SU-DHL-6 (cell line): ENCODE data around the gene RCOR2.

ENCODE experiments used
- H2AFZ ChIP-seq: fragments of 200-600 bp; sonication (generic); 2 replicates; pipeline ENCODE4 v1.6.1; 2014; ENCODE audit warnings: low read depth, mild to moderate bottlenecking, moderate library complexity, mixed read lengths, antibody characterized with exemption, low read length; ENCODE audit not compliant: severe bottlenecking
- H3F3A ChIP-seq: fragments of 200-600 bp; shearing (Covaris generic); 2 replicates; pipeline ENCODE4 v1.6.0; 2016; ENCODE audit warnings: antibody characterized with exemption, mild to moderate bottlenecking; ENCODE audit not compliant: insufficient read depth
- H3K27ac ChIP-seq: fragments of 200-600 bp; sonication (generic); 2 replicates; pipeline ENCODE4 v1.5.1; 2016; ENCODE audit warnings: low read depth, mild to moderate bottlenecking, low read length, moderate library complexity, mixed read lengths
- H3K27me3 ChIP-seq: fragments of 200-600 bp; sonication (generic), shearing (Covaris generic); 2 replicates; pipeline ENCODE4 v1.6.0; 2014; ENCODE audit warnings: mild to moderate bottlenecking, low read length
- H3K36me3 ChIP-seq: fragments of 200-600 bp; sonication (generic); 2 replicates; pipeline ENCODE4 v1.6.1; 2014; ENCODE audit warnings: mild to moderate bottlenecking, low read length, mixed read lengths
- H3K4me2 ChIP-seq: fragments of 300-600, 200-600 bp; shearing (Covaris generic), sonication (generic); 2 replicates; pipeline ENCODE4 v1.6.0; 2014; ENCODE audit warnings: low read length, low read depth, mild to moderate bottlenecking; ENCODE audit not compliant: poor library complexity, severe bottlenecking
- H3K4me3 ChIP-seq: fragments of 200-600 bp; sonication (generic); 2 replicates; pipeline ENCODE4 v1.5.1; 2014; ENCODE audit warnings: antibody characterized with exemption, low read length, mild to moderate bottlenecking, mixed read lengths; ENCODE audit not compliant: insufficient read depth, poor library complexity, severe bottlenecking
- H3K79me2 ChIP-seq: fragments of 200-600 bp; sonication (generic); 2 replicates; pipeline ENCODE4 v1.6.1; 2014; ENCODE audit warnings: mild to moderate bottlenecking, low read length, moderate library complexity; ENCODE audit not compliant: insufficient read depth
- H3K9ac ChIP-seq: fragments of 200-600 bp; sonication (generic); 2 replicates; pipeline ENCODE4 v1.7.0; 2014; ENCODE audit warnings: mild to moderate bottlenecking, low read length
- H3K9me2 ChIP-seq: fragments of 200-600 bp; sonication (generic); replicated peaks from 2 replicates; pipeline ENCODE4 v1.6.1; 2014; ENCODE audit warnings: low read length; ENCODE audit not compliant: insufficient read depth
- H3K9me3 ChIP-seq: fragments of 200-600 bp; sonication (generic); 2 replicates; pipeline ENCODE4 v1.6.1; 2014; ENCODE audit warnings: low read length, mixed read lengths; ENCODE audit not compliant: insufficient read depth
- H4K20me1 ChIP-seq: fragments of 200-600 bp; sonication (generic); 2 replicates; pipeline ENCODE4 v1.6.1; 2014; ENCODE audit warnings: low read depth, mild to moderate bottlenecking, antibody characterized with exemption, low read length, moderate library complexity, mixed read lengths
- EZH2phosphoT487 ChIP-seq: fragments of 200-600 bp; sonication (generic), shearing (Covaris generic); conservative IDR thresholded peaks from 2 replicates; pipeline ENCODE4 v1.6.1; 2018; ENCODE audit warnings: mild to moderate bottlenecking, antibody characterized with exemption, low read length, moderate library complexity, mixed read lengths
- TF ChIP-seq, protein P1 (sequence below): fragments of 200-600 bp; sonication (generic); IDR thresholded peaks from one replicate; pipeline ENCODE4 v1.5.1; 2017; ENCODE audit warnings: antibody characterized with exemption, mild to moderate bottlenecking, low read length, moderate library complexity; ENCODE audit not compliant: insufficient read depth, poor library complexity, severe bottlenecking

The RCOR2 gene

DNA sequence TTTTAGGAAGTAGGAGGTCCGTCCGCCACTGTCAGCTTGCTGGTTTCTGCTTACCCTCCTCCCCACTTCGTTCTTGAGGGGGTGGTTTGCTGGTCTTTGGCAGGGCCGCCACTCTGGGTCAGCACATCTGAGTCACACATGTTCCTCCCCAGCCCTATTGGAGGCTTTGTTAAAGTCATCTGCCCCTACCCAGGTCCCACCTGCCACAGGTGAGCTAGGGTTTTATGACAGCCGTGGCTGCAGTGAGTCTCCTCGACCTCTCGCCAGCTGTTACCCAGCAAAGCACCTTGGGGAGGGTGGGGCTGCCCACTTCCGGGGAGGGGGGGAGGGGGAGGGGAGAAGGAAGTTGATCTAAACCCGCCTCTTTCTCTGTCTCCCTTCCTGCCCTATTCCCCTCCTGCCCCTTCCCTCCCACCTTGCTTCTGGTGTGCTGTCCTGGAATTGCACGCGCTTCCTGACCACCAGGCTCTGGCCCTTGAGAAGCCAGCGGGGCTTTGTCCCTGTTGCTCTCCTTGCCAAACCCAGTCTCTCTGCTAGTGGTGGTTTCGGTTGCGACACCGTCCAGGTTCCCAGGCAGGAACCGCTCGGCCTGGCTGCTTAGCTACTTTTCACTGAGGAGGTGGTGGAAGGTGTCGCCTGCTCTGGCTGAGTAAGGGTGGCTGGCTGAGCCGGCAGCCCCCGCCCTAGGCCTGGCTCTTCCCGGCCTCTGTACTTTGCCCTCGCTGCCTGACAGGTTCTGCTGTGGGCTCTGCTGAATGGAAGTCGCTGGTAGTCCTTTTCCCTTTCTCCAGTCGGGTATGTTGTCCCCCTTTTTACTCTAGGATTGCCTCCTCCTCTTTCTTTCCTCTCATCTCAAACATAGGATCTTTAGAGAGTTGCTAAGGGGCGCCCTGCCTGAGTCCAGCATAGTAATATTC, 28.5 kb downstream of the RCOR2 start:
- Histone ChIP-seq H3K4me2 (no peak overlapping the region), H3K27ac (0 out of 2 replicates have a peak overlapping the region, but pooled peaks have one; percentile 12), H3K9me2 (no peaks in the 10 kb centered on the region), H2AFZ (no peak overlapping the region), H3K9me3 (no peaks in the 10 kb centered on the region), H3K79me2 (peaks cover 75% of the 10 kb centered on the region), H3K36me3 (no peaks in the 10 kb centered on the region), H3K4me3 (no peak overlapping the region), H3K9ac (no peak overlapping the region), H3F3A (no peaks in the 10 kb centered on the region), H4K20me1 (peaks cover 3% of the 10 kb centered on the region; the same call in 1 of the 2 replicates), H3K27me3 (no peaks in the 10 kb centered on the region)
- TF ChIP-seq, protein P1, sequence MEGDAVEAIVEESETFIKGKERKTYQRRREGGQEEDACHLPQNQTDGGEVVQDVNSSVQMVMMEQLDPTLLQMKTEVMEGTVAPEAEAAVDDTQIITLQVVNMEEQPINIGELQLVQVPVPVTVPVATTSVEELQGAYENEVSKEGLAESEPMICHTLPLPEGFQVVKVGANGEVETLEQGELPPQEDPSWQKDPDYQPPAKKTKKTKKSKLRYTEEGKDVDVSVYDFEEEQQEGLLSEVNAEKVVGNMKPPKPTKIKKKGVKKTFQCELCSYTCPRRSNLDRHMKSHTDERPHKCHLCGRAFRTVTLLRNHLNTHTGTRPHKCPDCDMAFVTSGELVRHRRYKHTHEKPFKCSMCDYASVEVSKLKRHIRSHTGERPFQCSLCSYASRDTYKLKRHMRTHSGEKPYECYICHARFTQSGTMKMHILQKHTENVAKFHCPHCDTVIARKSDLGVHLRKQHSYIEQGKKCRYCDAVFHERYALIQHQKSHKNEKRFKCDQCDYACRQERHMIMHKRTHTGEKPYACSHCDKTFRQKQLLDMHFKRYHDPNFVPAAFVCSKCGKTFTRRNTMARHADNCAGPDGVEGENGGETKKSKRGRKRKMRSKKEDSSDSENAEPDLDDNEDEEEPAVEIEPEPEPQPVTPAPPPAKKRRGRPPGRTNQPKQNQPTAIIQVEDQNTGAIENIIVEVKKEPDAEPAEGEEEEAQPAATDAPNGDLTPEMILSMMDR = no peak
- no peak for TF ChIP-seq EZH2phosphoT487

DNA sequence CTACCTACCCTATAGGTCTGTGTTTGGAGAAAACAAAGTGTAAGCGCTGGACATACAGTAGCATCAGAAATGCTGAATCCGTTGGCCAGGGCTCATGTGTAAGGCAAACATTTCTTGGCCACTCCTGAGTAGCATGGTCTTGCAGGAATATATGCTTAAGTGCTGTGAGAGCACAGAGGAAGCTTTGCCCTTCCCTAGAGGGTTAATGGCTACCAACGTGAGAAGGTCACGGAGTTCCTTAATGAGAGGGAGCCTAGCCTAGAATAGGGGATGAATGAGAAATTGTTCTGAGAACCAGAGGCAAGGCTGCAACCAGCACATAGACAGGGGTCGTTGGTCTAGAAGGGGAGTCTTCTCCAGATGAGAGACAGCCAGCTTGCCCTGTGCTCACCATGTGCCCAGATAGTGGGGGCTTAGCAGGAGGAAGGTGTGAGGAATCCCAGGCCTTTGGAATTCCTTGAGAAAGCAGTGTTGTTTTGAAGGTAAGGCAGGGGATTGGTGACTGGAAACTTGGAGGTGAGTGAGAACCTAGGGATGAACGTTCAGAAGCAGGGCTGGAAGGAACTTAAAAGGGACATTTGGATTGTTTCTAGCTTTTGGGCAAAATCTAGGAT, 29.5 kb downstream of the RCOR2 start:
- Histone ChIP-seq H2AFZ (no peak overlapping the region), H3K9ac (no peak overlapping the region), H3K4me2 (no peak overlapping the region), H3K27ac (0 out of 2 replicates have a peak overlapping the region, but pooled peaks have one; percentile 12), H3K9me2 (no peaks in the 10 kb centered on the region), H3K4me3 (no peak overlapping the region), H3F3A (no peaks in the 10 kb centered on the region), H3K9me3 (no peaks in the 10 kb centered on the region), H4K20me1 (no peaks in the 10 kb centered on the region; the same call in 1 of the 2 replicates), H3K27me3 (no peaks in the 10 kb centered on the region), H3K79me2 (peaks cover 79% of the 10 kb centered on the region), H3K36me3 (no peaks in the 10 kb centered on the region)
- no peak for TF ChIP-seq EZH2phosphoT487
- TF ChIP-seq, protein P1 = no peak

DNA sequence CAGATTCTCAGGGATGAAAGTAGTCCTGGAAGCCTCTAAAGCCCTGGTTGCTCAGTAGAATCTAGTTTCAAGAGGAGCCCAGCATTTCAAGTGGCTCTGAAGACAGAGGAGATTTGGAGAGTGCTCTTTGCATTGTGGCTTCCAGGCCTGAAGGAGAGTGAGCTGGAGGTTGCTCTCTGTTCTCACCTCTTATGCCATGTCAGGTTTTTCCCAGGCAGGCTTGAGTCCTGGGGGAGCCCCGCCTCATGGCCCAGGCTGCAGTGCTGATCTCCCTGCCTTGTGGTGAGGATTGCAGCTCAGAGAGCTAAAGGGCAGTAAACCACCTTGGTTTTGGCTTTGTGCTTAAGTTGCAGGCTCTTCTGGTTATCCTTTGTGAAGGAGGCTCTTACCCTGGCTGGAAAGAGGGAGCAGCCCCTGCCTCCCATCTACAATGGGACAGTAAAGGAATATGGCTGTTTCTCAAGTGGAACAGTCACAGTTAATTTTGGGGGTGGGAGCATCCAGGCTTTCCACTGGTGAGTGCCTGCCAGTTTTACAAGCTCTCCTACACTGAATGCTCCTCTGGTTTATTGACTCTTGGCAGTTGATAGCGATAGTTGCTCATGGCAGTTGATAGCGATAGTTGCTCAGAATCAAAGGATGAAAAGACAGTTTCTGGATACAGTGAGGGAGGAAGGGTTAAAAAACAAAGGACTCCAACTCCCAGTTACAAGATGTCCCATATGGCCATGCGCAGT, 32.6 kb downstream of the RCOR2 start:
- H2AFZ ChIP-seq = no peak overlapping the region
- no peak overlapping the region for H3K4me3 ChIP-seq
- no peaks in the 10 kb centered on the region for H3F3A ChIP-seq
- H3K4me2 ChIP-seq = no peak overlapping the region
- H3K27me3 ChIP-seq = no peaks in the 10 kb centered on the region
- no peak overlapping the region for H3K9ac ChIP-seq
- no peaks in the 10 kb centered on the region for H3K36me3 ChIP-seq
- H4K20me1 ChIP-seq = no peaks in the 10 kb centered on the region; the same call in 1 of the 2 replicates
- H3K79me2 ChIP-seq = peaks cover 71% of the 10 kb centered on the region
- no peak overlapping the region for H3K27ac ChIP-seq
- H3K9me3 ChIP-seq = no peaks in the 10 kb centered on the region
- no peak for TF ChIP-seq EZH2phosphoT487
- TF ChIP-seq, protein P1 = no peak
- no peaks in the 10 kb centered on the region for H3K9me2 ChIP-seq
